Testis (tissue), 2 donors: ENCODE measurements around the gene METTL23.

Source experiments
- POLR2A ChIP-seq: fragments of 450-650 bp; IDR thresholded peaks from one replicate; pipeline ENCODE4 v1.6.1; 2017; ENCODE audit warnings: antibody characterized with exemption, mild to moderate bottlenecking, moderate library complexity
- TF ChIP-seq, protein P1 (sequence below), 3 experiments: fragments of 450-650 bp in 2 of 3; fragments of 200-600 bp in 1 of 3; sonication (generic) in 1 of 3; IDR thresholded peaks; one replicate each; pipeline ENCODE4 v1.5.1; 2016 to 2019; ENCODE audit warnings: antibody characterized with exemption in 3 of 3, mild to moderate bottlenecking in 2 of 3, moderate library complexity in 1 of 3

GRCh38 chr17:76783146-76783545, 56.5 kb downstream of the METTL23 start:
- TF ChIP-seq, protein P1, sequence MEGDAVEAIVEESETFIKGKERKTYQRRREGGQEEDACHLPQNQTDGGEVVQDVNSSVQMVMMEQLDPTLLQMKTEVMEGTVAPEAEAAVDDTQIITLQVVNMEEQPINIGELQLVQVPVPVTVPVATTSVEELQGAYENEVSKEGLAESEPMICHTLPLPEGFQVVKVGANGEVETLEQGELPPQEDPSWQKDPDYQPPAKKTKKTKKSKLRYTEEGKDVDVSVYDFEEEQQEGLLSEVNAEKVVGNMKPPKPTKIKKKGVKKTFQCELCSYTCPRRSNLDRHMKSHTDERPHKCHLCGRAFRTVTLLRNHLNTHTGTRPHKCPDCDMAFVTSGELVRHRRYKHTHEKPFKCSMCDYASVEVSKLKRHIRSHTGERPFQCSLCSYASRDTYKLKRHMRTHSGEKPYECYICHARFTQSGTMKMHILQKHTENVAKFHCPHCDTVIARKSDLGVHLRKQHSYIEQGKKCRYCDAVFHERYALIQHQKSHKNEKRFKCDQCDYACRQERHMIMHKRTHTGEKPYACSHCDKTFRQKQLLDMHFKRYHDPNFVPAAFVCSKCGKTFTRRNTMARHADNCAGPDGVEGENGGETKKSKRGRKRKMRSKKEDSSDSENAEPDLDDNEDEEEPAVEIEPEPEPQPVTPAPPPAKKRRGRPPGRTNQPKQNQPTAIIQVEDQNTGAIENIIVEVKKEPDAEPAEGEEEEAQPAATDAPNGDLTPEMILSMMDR (IDR thresholded peaks at IDR 0.05), result no peak
- no peak for TF ChIP-seq POLR2A
